ENCODE data around the gene ENOX1.

GRCh38 chr13:43390619-43391018 is 396.2 kb downstream of the ENOX1 start:
- TF ChIP-seq CTCF (conservative IDR thresholded peaks at IDR 0.05) (no peak), EZH2 (IDR thresholded peaks at IDR 0.05; ENCODE audit: low read depth) (no peak)
